Measurements from ENCODE around the gene ENTHD1. TPM values are rescaled to one million over a fixed set of nuclear protein-coding genes. Genes with fewer than 3 reads are reported as not detected.

The ENTHD1 gene
- total RNA-seq, 1 experiment from 2014 or later, result not detected

Other genes with a start within 250 kb of the ENTHD1 start
- gene GRAP2, start 7.3 kb upstream of the ENTHD1 start, total RNA-seq (2014; rRNA removed; shearing (Covaris generic)), result not detected in 2 replicates
- not detected in 2 replicates for gene TMA7B, start 66.6 kb upstream of the ENTHD1 start, total RNA-seq (2014; rRNA removed; shearing (Covaris generic))
- gene FAM83F, start 101.2 kb upstream of the ENTHD1 start, total RNA-seq (2014; rRNA removed; shearing (Covaris generic)), result not detected in 2 replicates